PC-9 (cell line): ENCODE data around the gene XPO6.

Experiments
- CTCF ChIP-seq: fragments of 200-600 bp; sonication (generic); conservative IDR thresholded peaks from 2 replicates; pipeline ENCODE4 v1.6.1; 2017; ENCODE audit warnings: mixed run types, antibody characterized with exemption, mild to moderate bottlenecking, moderate library complexity
- EZH2 ChIP-seq: fragments of 200-600 bp; sonication (generic); IDR thresholded peaks from 2 replicates; pipeline ENCODE4 v1.8.0; 2017; ENCODE audit warnings: antibody characterized with exemption, low read depth

- no peak for TF ChIP-seq CTCF
- no peak for TF ChIP-seq EZH2
Observed at GRCh38 chr16:28158136-28158535, 53.6 kb downstream of the XPO6 start.
